CD4-positive, alpha-beta T cell treated with Interleukin-6 at 100 ng/mL for 8 hours (primary cell): ENCODE data around the gene TMEM255B.

Experiments
- DNase-seq: peaks from one replicate; pipeline ENCODE4 v3.0.0-alpha.2; 2020; ENCODE audit warnings: mixed read lengths, low spot score

The TMEM255B gene

DNA sequence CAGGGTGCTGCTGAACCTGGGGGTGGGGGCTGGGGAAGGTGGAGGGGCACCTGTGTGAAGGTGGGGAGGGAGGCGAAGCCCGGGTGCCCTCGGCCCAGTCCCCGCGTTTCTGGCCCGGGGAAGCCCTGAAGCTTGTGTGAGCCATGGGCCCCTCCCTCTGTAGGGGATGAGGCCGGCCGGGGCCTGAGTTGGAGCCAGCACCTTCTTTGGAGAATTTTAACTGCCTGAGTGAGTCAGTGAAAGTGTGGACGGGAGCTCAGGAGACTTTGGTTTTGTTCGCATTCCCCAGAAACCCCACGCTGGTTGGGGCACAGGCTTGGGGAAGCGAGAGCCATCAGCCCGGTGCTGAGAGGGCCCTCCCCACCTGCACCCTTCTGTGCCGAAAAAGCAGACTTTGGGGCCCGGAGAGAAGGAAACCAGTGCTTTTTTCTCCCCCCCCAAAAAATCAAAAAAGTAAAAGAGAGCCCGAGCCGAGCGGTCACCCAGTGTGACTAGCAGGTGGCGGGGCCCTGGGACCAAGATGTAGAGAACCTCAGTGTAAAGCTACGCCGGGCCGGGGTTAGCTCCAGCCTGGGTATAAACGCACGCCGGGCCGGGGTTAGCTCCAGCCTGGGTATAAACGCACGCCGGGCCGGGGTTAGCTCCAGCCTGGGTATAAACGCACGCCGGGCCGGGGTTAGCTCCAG is 45.1 kb downstream of the TMEM255B start:
- no peak for DNase-seq

DNA sequence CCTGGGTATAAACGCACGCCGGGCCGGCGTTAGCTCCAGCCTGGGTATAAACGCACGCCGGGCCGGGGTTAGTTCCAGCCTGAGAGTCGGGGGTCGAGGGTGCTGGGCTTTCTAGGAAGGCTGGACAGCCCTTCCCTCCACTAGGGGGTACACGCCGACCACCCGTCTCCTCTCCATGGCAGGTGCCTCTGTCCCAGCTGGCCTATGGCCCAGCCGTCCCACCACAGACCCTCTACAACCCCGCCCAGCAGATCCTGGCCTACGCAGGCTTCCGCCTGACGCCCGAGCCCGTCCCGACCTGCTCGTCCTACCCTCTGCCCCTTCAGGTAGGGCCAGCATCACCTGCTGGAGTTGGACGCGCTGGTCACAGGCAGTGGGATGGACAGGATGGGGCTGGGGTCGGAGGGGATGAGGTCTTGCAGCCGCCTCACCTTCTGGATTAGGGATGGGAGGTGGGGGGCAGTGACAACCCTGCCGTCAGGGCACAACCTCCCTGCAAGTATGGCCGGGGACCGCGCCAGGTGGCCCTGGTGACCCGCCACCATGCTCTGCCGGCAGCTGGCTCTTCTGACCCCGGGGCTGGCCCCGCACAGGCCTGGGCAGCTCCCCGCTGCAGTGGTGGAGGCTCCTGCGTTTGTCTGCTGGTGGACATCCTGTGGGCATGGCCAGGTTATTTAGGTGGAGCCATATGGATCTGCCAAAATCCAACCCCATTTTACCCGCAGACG is 45.8 kb downstream of the TMEM255B start:
- DNase-seq: no peak

DNA sequence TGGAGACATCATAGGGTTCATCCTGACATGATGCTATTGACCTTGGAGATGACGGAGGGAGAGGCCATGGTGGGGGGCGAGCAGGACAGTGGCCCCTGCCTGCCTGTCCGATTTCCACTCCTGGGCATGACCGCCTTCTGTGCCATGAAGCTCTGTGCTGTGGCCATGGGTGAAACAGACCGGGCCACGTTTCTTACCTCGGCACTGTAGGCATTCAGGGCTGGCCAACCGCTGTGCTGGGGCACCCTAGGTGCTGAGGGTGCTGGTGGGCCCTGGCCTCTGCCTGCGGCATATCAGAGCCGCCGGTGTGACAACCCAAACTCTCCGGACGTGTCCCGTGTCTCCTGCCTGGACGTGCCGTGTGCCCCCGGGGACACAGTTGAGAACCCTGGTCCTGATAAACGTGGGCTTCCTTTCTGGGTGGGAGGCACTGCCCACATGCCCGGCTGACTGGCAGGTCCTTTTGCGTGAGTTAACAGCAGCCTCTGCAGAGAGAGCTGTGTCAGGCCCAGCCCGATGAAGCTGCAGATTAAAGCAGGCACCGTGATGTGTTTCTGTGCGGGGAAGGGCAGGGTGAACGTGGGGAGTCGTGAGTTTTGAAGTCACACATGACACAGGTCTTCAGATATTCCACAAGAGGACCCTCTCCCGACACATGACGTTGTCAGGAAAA is 46.5 kb downstream of the TMEM255B start:
- no peak for DNase-seq

DNA sequence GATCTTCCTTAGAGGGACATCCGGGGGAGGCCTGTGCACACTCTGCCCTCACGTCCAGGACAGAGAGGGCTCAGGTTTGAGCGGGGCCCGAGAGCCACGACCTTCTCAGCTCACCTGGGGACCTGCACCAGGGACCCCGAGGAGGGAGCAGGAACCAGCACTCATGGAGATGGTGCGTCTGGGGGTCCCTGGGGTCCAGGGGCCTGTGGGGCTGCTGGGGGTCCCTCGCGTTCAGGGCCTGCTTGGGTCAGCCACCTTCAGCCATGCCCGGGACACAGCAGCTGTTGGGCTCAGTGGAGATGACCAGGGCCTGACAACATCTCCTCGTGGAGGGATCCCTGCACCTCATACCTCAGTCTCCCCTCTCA is 47.1 kb downstream of the TMEM255B start:
- no peak for DNase-seq

DNA sequence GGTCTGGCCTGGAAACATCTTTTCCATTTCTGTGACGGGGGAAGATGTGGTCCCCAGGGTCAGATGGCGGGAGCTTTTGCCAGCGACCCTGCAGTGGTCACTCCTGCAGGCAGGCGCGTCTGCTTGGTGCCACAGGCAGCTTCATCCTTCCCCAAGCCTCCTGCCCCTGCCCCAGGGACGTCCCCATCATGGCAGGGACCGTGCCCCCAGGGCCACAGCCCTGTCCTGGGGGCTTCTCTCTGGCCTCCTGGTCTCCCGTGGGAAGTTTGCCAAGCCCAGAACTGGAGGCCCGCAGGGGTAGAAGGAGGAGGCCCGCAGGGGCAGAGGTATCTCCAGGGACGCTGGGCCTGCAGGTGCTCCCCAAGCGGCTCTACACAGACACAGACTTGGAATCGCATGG is 47.5 kb downstream of the TMEM255B start:
- DNase-seq: no peak

DNA sequence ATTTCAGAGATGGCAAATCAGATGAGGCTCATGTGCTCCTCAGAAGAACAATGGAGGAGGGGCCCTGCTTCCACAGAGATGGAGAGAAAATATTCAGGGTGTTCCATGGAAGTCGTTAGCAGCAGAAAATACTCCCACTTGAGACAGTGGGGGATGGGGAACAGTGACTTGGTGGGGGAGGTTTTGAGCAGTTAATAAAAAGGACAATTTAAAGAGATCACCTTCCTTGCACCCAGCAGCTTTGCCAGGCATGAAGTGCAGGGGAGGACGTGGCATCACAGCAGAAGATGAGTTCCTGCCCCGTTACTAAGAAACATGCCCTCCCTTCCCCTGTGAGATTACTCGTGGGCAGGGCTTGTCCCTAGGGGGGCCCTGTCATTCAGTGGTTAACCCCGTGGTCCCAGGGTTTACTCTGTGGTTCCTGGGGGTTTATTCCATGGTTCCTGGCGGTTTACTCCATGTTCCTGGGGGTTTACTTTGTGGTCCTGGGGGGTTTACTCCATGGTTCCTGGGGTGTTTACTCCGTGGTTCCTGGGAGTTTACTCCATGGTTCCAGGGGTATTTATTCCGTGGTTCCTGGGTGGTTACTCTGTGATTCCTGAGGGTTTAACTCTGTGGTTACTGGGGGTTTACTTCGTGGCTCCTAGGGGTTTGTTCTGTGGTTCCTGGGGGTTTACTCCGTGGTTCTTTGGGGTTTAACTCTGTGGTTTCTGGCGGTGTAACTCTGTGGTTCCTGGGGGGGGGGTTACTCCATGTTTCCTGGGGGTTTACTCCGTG is 49.2 kb downstream of the TMEM255B start:
- no peak for DNase-seq

DNA sequence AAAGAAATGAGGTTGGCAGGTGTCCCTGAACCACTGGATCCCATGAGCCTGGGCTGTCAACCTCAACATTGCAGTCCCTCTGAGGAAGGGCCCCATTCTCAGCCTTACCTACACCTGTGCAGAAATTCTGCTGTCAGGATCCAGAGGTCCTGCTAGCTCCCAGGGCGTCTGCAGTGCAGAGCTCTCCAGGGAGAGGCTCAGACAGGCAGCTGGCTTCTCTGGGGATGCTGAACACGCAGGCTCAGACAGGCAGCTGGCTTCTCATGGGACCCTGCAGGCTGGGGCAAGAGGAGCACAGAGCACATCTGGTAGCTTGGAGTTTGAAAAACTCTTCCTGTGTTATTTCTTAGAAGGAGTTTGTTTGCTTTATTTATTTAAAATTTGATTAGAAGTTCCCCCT is 50.9 kb downstream of the TMEM255B start:
- DNase-seq: no peak

DNA sequence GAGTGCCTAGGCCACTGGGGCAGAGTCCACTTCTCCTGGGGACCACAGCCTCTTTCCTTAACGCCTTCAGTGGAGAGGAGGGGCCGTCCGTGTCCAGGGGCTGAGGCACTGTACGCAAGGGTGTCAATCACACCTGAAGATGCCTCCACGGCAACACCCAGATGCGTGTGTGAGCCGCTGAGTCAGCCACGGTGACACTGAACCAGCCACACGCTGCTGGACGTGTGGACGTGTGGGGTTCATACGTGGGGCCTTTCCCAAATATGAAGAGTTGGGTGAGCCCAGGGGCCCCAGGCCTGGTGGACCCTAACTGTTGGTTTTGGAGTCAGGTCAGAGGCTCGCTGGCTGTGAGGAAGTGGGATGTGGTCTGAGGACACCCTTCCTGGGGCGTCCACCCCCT is 51.6 kb downstream of the TMEM255B start:
- DNase-seq: no peak

DNA sequence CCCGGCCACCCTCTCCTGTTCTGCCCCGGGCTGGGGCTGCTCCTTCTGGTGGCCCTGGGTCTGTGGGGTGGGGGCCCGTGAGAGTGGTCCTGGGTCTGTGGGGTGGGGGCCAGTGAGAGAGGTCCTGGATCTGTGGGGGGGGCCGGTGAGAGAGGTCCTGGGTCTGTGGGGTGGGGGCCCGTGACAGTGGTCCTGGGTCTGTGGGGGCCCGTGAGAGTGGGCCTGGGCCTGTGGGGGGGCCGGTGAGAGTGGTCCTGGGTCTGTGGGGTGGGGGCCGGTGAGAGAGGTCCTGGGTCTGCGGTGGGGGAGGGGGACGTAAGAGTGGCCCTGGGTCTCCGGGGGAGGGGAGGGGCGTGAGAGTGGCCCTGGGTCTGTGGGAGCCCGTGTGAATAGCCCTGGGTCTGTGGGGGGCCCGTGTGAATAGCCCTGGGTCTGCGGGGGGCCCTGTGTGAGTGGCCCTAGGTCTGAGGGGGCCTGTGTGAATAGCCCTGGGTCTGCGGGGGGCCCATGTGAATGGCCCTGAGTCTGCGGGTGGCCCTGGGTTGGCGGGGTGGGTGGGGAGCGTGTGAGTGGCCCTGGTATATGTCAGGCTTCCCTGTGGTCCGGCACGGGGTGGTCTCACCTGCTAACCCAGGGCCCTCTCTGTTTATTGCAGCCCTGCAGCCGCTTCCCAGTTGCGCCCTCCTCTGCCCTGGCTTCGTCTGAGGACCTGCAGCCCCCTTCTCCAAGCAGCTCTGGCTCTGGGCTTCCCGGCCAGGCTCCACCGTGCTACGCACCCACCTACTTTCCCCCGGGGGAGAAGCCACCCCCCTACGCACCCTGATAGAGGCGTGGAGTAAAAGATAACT is 52.3 kb downstream of the TMEM255B start:
- no peak for DNase-seq

DNA sequence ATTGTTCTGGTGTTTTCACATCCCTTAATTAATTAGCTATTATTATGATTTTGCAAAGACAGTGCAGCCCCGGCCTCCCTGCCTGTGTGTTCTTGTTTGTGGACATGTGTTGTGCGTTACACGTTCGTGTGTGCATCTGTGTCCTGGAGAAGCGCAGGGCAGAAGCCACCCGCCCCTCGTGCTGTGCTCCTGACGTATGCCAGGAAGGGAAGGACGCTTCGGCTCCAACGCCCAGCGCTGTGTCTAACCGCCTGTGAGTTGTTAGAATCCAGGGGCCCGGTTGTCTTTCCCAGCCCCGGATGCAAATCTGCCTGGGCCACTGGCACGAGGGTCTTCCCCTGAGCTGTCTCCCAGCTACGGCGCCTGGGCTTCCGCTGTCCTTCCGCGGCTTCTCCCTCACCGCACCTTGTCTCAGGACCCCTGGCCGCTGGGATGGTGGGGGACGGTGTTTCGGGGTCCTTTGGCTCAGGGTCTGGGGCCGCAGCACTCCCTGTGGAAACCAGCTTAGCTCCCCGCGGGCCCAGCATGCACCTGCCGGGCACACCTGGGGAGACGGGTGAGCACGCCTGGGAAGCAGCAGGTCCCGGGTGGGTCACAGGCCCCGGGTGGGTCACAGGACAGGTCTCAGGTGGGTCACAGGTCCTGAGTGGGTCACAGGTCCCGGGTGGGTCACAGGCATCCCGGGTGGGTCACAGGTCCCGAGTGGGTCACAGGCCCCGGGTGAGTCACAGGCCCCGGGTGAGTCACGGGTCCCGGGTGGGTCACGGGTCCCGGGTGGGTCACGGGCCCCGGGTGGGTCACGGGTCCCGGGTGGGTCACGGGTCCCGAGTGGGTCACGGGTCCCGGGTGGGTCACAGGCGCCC is 53.4 kb downstream of the TMEM255B start:
- DNase-seq: no peak

DNA sequence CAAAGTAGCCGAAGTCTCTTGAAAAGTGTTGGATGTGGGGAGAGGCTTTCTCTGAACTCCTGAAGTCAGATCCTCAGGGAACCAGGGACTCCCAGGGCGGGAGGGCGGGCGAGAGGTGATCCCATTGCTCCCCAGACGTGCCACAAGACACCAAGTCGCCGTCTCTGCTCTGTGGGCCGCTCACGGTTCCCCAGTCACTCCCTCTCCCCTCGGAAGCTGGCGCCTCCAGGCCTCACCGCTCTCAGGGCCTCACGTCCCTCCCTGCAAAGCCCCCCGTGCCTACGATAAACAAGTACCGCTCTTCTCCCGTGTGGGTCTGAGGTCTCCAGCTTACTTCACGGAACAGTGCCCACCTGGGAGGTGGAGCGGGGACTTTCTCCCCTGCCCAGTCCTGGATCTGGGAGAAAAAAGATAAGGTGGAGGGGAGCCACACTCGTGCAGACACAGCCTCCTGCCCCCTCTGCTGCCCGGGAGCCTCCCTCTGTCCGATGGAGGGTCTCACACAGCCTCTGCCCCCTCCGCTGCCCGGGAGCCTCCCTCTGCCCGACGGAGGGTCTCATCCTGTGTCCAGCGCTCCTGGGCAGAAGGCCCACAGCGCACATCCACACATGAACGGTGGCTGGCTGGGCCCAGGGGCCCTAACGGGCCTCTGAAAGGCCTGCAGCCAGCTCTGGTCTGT is 54.2 kb downstream of the TMEM255B start:
- no peak for DNase-seq

DNA sequence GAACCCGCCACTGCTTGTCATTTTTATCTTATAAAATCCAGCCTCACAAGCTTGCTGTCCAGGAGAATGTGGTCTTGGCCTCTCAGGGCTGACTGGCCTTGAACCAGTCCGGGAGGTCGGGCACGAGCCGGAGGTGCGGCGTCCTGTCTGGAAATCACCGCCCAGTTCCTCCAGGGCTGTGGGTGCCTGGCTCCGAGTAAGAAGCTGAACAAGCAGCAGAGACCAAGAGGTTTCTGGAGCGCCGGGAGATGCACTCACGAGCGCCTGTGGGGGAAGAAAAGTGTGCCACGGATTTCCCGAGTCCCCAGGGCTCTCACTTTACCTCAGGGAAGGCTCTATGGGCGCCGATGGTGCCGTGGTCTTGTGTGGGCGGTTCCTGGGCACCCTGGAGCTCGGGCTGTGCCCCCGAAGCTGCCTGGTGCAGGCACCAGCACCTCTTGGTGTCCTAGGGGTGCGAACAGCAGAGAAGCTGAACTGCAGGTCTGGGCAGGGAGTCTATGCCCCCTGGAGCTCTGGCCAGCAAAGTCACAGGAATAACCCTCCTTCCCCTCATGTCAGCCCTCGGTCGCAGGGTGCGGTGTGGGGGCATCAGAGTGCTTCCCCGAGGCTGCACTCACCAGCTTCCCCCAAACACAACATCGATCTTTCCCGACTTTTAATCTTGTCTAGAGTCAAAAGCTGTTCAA is 54.9 kb downstream of the TMEM255B start:
- no peak for DNase-seq

DNA sequence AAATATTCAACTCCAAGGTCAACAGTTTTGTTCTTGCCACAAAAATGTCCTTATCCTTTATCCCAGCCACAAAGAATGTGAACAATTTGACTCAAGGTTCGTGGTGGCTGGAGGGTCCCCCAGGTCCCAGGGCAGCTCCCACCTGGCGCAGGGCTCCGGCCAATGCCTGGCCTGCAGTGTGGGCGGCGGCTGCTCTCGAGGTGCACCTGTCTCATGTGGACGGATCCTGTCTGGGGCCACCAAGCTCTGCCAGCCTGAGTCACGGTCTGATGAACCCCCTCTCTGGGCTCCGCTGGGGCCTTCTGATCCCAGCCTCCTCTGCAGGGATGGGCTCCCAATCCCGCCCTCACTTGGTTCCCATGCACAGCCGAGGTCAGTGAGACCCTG is 55.4 kb downstream of the TMEM255B start:
- no peak for DNase-seq

DNA sequence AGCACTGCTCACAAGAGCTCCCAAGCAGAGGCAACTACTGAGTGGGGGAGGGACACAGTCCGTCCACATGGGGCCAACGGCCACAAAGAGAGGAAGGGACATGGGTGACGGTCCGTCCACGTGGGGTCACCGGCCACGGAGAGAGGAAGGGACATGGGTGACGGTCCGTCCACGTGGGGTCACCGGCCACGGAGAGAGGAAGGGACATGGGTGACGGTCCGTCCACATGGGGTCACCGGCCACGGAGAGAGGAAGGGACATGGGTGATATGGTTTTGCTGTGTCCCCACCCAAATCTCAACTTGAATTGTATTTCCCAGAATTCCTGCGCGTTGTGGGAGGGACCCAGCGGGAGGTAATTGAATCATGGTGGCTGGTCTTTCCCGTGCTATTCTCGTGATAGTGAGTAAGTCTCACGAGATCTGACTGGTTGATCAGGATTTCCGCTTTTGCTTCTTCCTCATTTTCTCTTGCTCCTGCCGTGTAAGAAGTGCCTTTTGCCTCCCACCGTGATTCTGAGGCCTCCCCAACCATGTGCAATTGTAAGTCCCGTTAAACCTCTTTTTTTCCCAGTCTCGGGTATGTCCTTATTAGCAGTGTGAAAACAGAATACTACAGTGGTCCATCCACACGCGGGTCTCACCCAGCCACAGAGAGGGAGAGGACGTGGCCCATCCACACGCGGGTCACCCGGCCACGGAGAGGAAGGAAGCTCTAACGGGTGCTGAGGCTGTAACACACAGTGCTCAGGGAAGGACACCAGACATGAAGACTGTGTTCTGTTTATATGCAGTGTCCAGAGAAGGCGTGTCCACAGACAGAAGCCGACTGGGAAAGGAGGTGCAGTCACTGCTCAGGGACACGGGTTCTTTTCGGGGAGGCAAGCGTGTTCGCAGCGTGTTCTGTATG is 56.4 kb downstream of the TMEM255B start:
- DNase-seq: peak; percentile 16

DNA sequence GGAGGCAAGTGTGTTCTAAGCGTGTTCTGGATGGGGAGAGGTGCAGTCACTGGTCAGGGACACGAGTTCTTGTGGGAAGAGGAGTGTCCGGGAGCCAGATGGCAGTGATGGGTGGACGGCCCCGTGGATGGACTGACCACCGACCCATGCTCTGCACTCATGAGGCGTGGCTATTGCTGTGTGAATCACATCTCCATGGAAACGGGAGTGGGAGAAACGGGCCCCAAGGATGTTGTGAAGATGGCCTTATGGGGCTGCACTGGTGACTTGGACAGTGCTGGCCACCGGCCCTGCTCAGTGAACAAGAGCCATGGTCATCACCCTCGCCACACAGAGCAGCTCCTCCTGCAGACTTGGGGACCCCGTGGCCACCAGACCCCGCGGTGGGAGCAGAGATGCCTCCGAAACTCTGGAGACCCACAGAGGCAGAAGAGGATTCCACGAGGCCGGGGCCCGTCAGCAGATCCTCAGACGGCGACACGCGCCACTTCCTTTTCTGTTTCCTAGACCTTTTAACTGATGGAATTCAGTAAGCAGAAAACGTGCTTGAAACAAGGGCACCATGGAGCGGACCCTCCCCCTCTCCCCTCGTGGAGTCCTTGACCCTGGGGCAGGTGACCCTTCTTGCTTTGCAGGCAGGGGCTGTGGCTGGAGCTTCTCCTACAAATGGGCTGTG is 57.4 kb downstream of the TMEM255B start:
- no peak for DNase-seq

DNA sequence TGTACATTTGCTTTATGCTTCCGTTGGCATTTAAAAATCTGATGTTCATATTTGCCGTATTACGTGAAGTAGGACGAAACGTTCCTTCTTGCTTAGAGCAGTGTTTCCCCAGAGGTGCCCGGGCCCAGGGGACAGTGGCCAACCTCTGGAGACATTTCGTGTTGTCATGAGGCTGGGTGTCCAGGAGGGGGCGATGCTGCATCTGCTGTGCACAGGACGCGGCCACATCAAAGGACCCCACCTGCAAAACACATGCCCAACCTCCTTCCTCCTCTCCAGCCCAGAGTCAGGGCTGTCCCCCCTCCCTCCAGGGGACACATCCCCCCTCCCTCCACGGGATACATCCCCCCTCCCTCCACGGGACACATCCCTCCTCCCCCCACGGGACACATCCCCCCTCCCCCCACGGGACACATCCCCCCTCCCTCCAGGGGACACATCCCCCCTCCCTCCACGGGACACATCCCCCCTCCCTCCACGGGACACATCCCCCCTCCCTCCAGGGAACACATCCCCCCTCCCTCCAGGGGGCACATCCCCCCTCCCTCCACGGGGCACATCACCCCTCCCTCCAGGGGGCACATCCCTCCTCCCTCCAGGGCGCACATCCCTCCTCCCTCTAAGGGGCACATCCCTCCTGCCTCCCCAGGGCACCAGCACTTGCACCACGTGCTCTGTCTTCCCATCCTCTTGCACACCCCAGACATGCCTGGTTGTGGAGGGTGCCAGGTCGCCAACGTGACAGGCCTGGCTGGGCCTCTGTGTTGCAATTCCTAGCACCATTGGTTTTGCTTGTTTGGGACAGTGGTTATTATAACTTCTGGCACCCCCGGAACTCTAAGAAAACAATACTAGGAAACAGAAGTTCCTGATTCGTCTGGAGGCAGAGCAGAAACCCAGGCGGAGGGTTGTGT is 58.2 kb downstream of the TMEM255B start:
- peak; percentile 89 for DNase-seq
